Trophoblast cell (in vitro differentiated cells and primary cell): ENCODE data around the gene SLC39A6.
A peak's percentile ranks its signal among the peaks of the same experiment; 100 is the strongest.

Experiments used
- DNase-seq, 2 donors: peaks; one replicate each; pipeline ENCODE4 v3.0.0-alpha.2; 2016
- H2AFZ ChIP-seq: 2 replicates; pipeline ENCODE4 v1.6.1; 2013; ENCODE audit warnings: low read length, moderate library complexity, mild to moderate bottlenecking; ENCODE audit not compliant: insufficient read depth, poor library complexity
- H2AK5ac ChIP-seq: 2 replicates; pipeline ENCODE4 v1.6.1; 2013; ENCODE audit warnings: mild to moderate bottlenecking, low read length
- H2BK120ac ChIP-seq: 2 replicates; pipeline ENCODE4 v1.6.1; 2013; ENCODE audit warnings: low read length, mild to moderate bottlenecking, moderate library complexity; ENCODE audit not compliant: insufficient read depth, poor library complexity
- H2BK12ac ChIP-seq: 2 replicates; pipeline ENCODE4 v1.6.1; 2013; ENCODE audit warnings: mild to moderate bottlenecking, low read length, moderate library complexity
- H2BK5ac ChIP-seq: 2 replicates; pipeline ENCODE4 v1.6.1; 2013; ENCODE audit warnings: low read length, low read depth, moderate library complexity, mild to moderate bottlenecking; ENCODE audit not compliant: poor library complexity
- H3K14ac ChIP-seq: 2 replicates; pipeline ENCODE4 v1.6.1; 2013; ENCODE audit warnings: mild to moderate bottlenecking, low read length
- H3K18ac ChIP-seq: 2 replicates; pipeline ENCODE4 v1.6.1; 2013; ENCODE audit warnings: mild to moderate bottlenecking, low read length
- H3K23ac ChIP-seq: 2 replicates; pipeline ENCODE4 v1.6.1; 2013; ENCODE audit warnings: low read length
- H3K27ac ChIP-seq: 2 replicates; pipeline ENCODE4 v1.5.1; 2013; ENCODE audit warnings: low read depth, mild to moderate bottlenecking, inconsistent platforms, low read length, moderate library complexity
- H3K27me3 ChIP-seq: 2 replicates; pipeline ENCODE4 v1.6.1; 2013; ENCODE audit warnings: inconsistent platforms, mild to moderate bottlenecking, low read length, moderate library complexity; ENCODE audit not compliant: insufficient read depth
- H3K36me3 ChIP-seq, 2 experiments: 1 replicate in 1 of 2; 2 replicates in 1 of 2; pipeline ENCODE4 v1.6.1; 2013; ENCODE audit warnings: low read length in 2 of 2, mild to moderate bottlenecking in 2 of 2, moderate library complexity in 1 of 2; ENCODE audit not compliant: insufficient read depth in 2 of 2, control insufficient read depth in 1 of 2
- H3K4ac ChIP-seq: 2 replicates; pipeline ENCODE4 v1.6.1; 2013; ENCODE audit warnings: low read depth, mild to moderate bottlenecking, low read length, moderate library complexity
- H3K4me1 ChIP-seq, 2 experiments: 1 replicate in 1 of 2; 2 replicates in 1 of 2; pipeline ENCODE4 v1.6.1; 2013; ENCODE audit warnings: low read length in 2 of 2, mild to moderate bottlenecking in 2 of 2, moderate library complexity in 1 of 2; ENCODE audit not compliant: insufficient read depth in 2 of 2, control insufficient read depth in 1 of 2
- H3K4me2 ChIP-seq: 2 replicates; pipeline ENCODE4 v1.6.1; 2013; ENCODE audit warnings: inconsistent platforms, mild to moderate bottlenecking, low read length, moderate library complexity
- H3K4me3 ChIP-seq: 2 replicates; pipeline ENCODE4 v1.5.1; 2013; ENCODE audit warnings: mild to moderate bottlenecking, low read depth, low read length, inconsistent platforms
- H3K79me1 ChIP-seq: one replicate; pipeline ENCODE4 v1.6.1; 2013; ENCODE audit warnings: low read length
- H3K79me2 ChIP-seq: 2 replicates; pipeline ENCODE4 v1.6.1; 2013; ENCODE audit warnings: low read length, mild to moderate bottlenecking; ENCODE audit not compliant: control insufficient read depth, insufficient read depth, poor library complexity
- H3K9ac ChIP-seq: 2 replicates; pipeline ENCODE4 v1.6.1; 2013; ENCODE audit warnings: mild to moderate bottlenecking, low read length
- H3K9me3 ChIP-seq: 2 replicates; pipeline ENCODE4 v1.6.1; 2013; ENCODE audit warnings: low read depth, mild to moderate bottlenecking, control low read depth, inconsistent platforms, low read length; ENCODE audit not compliant: insufficient read depth
- H4K12ac ChIP-seq: 2 replicates; pipeline ENCODE4 v1.6.1; 2013; ENCODE audit warnings: low read depth, mild to moderate bottlenecking, low read length, moderate library complexity
- H4K8ac ChIP-seq: 2 replicates; pipeline ENCODE4 v1.6.1; 2013; ENCODE audit warnings: low read depth, mild to moderate bottlenecking, low read length, moderate library complexity
- H4K91ac ChIP-seq: one replicate; pipeline ENCODE4 v1.6.1; 2013; ENCODE audit warnings: low read depth, mild to moderate bottlenecking, low read length, moderate library complexity
- WGBS: extraction: QIAGEN DNeasy Blood & Tissue Kit; methylation state at CpG from one replicate; pipeline ENCODE4 v1.1.7; 2013; ENCODE audit warnings: missing lambda C conversion rate; ENCODE audit not compliant: insufficient read length, insufficient coverage; ENCODE audit errors: extremely low coverage; 5-methylcytosine and 5-hydroxymethylcytosine counted together

SLC39A6 gene

GRCh38 chr18:36149514-36150289 lies 20.6 kb upstream of the SLC39A6 start:
- H4K91ac ChIP-seq = no peak overlapping the region
- H3K18ac ChIP-seq = no peak overlapping the region
- H2BK12ac ChIP-seq = no peak overlapping the region
- H3K79me2 ChIP-seq = no peaks in the 10 kb centered on the region
- H4K8ac ChIP-seq = no peak overlapping the region
- no peak overlapping the region for H3K14ac ChIP-seq
- no peak overlapping the region for H2AFZ ChIP-seq
- H3K4me3 ChIP-seq = no peak overlapping the region
- no CpG with 5 or more reads among the region's 5 CpGs for WGBS
- no peak overlapping the region for H2BK5ac ChIP-seq
- no peak overlapping the region for H2AK5ac ChIP-seq
- no peaks in the 10 kb centered on the region for H3K4me1 ChIP-seq
- no peak overlapping the region for H3K4me2 ChIP-seq
- no peak overlapping the region for H3K27ac ChIP-seq
- H2BK120ac ChIP-seq = no peak overlapping the region
- no peaks in the 10 kb centered on the region for H3K9me3 ChIP-seq
- H3K9ac ChIP-seq = no peak overlapping the region
- H3K23ac ChIP-seq = no peak overlapping the region
- no peaks in the 10 kb centered on the region for H3K27me3 ChIP-seq
- DNase-seq = no peak
- H3K4ac ChIP-seq = no peak overlapping the region
- no peaks in the 10 kb centered on the region for H3K79me1 ChIP-seq
- peaks cover 19 to 34% of the 10 kb centered on the region in 2 experiments for H3K36me3 ChIP-seq
- H4K12ac ChIP-seq = no peak overlapping the region

- DNase-seq = peak; percentile 85 to 95
- Histone ChIP-seq H3K4me3 (no peak overlapping the region), H2BK12ac (no peak overlapping the region), H3K4ac (no peak overlapping the region), H3K14ac (no peak overlapping the region), H3K36me3 (peaks cover 25 to 27% of the 10 kb centered on the region in 2 experiments), H2AFZ (no peak overlapping the region), H3K27ac (no peak overlapping the region), H2BK5ac (no peak overlapping the region), H4K12ac (no peak overlapping the region), H3K4me1 (no peaks in the 10 kb centered on the region), H4K8ac (no peak overlapping the region), H4K91ac (no peak overlapping the region), H3K9ac (no peak overlapping the region), H3K18ac (no peak overlapping the region), H3K27me3 (no peaks in the 10 kb centered on the region), H3K4me2 (no peak overlapping the region), H3K23ac (no peak overlapping the region), H3K79me2 (no peaks in the 10 kb centered on the region), H3K79me1 (no peaks in the 10 kb centered on the region), H2AK5ac (no peak overlapping the region), H2BK120ac (no peak overlapping the region), H3K9me3 (no peaks in the 10 kb centered on the region)
- WGBS = no CpG with 5 or more reads among the region's 2 CpGs
Observed at GRCh38 chr18:36143391-36143790, 14.3 kb upstream of the SLC39A6 start.

DNA sequence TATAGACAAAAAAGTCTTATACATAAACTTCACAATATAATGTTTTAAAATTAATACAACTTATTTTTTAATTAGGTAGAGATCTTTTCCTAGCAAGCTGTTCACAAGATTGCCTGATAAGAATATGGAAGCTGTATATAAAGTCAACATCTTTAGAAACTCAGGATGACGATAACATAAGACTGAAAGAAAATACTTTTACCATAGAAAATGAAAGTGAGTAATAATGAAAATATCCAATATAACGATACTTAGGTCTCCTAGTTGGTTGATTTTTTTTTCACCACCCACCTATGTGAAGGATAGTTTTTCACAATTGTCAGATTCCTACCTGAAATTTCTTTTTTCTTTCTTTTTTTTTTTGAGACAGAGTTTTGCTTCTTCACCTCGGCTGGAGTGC lies 13.6 kb upstream of the SLC39A6 start:
- Histone ChIP-seq H2AFZ (no peak overlapping the region), H3K14ac (no peak overlapping the region), H3K4me1 (no peaks in the 10 kb centered on the region), H3K23ac (no peak overlapping the region), H3K27ac (no peak overlapping the region), H4K12ac (no peak overlapping the region), H3K4me2 (no peak overlapping the region), H3K9ac (no peak overlapping the region), H3K79me2 (no peaks in the 10 kb centered on the region), H2AK5ac (no peak overlapping the region), H3K18ac (no peak overlapping the region), H3K4ac (no peak overlapping the region), H2BK12ac (no peak overlapping the region), H3K36me3 (peaks cover 24 to 25% of the 10 kb centered on the region in 2 experiments), H3K27me3 (no peaks in the 10 kb centered on the region), H3K9me3 (no peaks in the 10 kb centered on the region), H4K91ac (no peak overlapping the region), H4K8ac (no peak overlapping the region), H3K79me1 (no peaks in the 10 kb centered on the region), H2BK120ac (no peak overlapping the region), H2BK5ac (no peak overlapping the region), H3K4me3 (no peak overlapping the region)
- WGBS = no CpG with 5 or more reads among the region's 3 CpGs
- peak in 1 of 2 donors; percentile 18 for DNase-seq

- peaks cover 16 to 22% of the 10 kb centered on the region in 2 experiments for H3K36me3 ChIP-seq
- H3K4ac ChIP-seq = no peak overlapping the region
- no peak overlapping the region for H4K91ac ChIP-seq
- H3K27ac ChIP-seq = no peak overlapping the region
- no peaks in the 10 kb centered on the region for H3K79me1 ChIP-seq
- H3K18ac ChIP-seq = no peak overlapping the region
- H3K9me3 ChIP-seq = no peaks in the 10 kb centered on the region
- no peaks in the 10 kb centered on the region for H3K79me2 ChIP-seq
- no peak overlapping the region for H4K8ac ChIP-seq
- H4K12ac ChIP-seq = no peak overlapping the region
- H3K4me1 ChIP-seq = no peaks in the 10 kb centered on the region
- WGBS = no CpG with 5 or more reads among the region's 4 CpGs
- H3K23ac ChIP-seq = no peak overlapping the region
- H2BK120ac ChIP-seq = no peak overlapping the region
- H3K14ac ChIP-seq = no peak overlapping the region
- H3K4me2 ChIP-seq = no peak overlapping the region
- no peak overlapping the region for H2AFZ ChIP-seq
- no peak overlapping the region for H2BK5ac ChIP-seq
- no peak overlapping the region for H2BK12ac ChIP-seq
- no peaks in the 10 kb centered on the region for H3K27me3 ChIP-seq
- DNase-seq = peak; percentile 63 to 70
- H3K4me3 ChIP-seq = no peak overlapping the region
- no peak overlapping the region for H3K9ac ChIP-seq
- no peak overlapping the region for H2AK5ac ChIP-seq
Observed at GRCh38 chr18:36141576-36141975, 12.4 kb upstream of the SLC39A6 start.
